Measurements from ENCODE around the gene SULT1C3.

SULT1C3 gene

DNA sequence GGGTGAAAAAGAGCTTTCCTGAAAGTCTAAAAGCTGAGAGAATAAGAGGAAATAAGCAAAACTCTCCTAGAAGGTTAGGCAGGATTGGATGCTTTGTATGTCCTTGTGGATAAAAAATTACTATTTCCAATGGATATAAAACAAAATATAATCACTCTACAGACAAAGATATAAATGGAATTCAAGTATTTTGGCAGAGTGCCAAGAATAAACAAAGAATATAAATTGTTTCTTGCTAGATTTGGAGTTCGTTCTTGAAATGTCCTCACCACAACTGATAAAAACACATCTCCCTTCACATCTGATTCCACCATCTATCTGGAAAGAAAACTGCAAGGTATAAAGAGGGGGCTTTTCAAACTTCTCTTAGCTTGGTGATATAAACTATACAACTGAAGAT lies 13.3 kb downstream of the SULT1C3 start:
- H3K4me2 ChIP-seq (ENCODE audit: low read length): no peak overlapping the region

DNA sequence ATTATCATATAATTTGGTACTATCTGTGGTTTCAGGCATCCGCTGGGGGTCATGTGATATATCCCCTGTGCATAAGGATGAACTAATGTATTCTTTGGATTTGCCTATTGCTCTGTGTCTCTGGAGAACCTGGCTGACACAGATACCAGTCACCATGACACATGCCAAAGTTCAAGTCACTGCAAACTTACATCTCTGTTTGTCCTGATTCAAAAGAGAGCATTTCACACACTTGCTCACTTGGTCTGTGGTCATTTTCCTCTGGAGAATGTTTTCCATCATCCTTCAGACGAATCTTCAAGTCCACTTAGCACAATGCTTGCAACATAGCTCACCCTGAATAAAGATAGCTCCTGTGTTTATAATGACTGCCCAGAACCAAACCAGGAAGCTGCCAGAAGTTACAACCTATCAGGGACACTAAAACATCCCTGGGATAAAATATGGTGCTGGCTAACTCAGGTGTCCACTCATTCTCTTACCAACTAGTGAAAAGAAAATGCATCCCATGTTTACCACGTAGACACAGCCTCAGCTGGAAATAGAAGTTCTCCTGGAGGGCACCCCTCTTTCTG lies 18.1 kb downstream of the SULT1C3 start:
- Histone ChIP-seq H3K79me2 (ENCODE audit: insufficient read depth, low read length) (no peaks in the 10 kb centered on the region), H4K20me1 (ENCODE audit: insufficient read depth, low read length) (no peaks in the 10 kb centered on the region), H3K27ac (ENCODE audit: low read depth, low read length, poor library complexity, severe bottlenecking) (no peak overlapping the region), H3K9me3 (ENCODE audit: low read length) (no peaks in the 10 kb centered on the region), H3F3A (ENCODE audit: insufficient read depth, low read length) (no peaks in the 10 kb centered on the region), H3K27me3 (ENCODE audit: insufficient read depth, low read length) (no peaks in the 10 kb centered on the region; the same call in 1 of the 2 replicates), H3K9ac (ENCODE audit: low read length) (no peak overlapping the region), H2AFZ (ENCODE audit: low read length) (no peak overlapping the region), H3K4me2 (ENCODE audit: low read length) (no peak overlapping the region), H3K9me2 (ENCODE audit: low read depth, low read length) (no peaks in the 10 kb centered on the region), H3K36me3 (ENCODE audit: insufficient read depth, low read length) (no peaks in the 10 kb centered on the region), H3K4me1 (ENCODE audit: insufficient read depth, low read length, severe bottlenecking) (no peaks in the 10 kb centered on the region), H3K4me3 (ENCODE audit: low read depth, low read length, poor library complexity, severe bottlenecking) (no peak overlapping the region)
- no peak for TF ChIP-seq EZH2 (IDR thresholded peaks at IDR 0.05; ENCODE audit: borderline replicate concordance, low read length)
- TF ChIP-seq, protein P1, sequence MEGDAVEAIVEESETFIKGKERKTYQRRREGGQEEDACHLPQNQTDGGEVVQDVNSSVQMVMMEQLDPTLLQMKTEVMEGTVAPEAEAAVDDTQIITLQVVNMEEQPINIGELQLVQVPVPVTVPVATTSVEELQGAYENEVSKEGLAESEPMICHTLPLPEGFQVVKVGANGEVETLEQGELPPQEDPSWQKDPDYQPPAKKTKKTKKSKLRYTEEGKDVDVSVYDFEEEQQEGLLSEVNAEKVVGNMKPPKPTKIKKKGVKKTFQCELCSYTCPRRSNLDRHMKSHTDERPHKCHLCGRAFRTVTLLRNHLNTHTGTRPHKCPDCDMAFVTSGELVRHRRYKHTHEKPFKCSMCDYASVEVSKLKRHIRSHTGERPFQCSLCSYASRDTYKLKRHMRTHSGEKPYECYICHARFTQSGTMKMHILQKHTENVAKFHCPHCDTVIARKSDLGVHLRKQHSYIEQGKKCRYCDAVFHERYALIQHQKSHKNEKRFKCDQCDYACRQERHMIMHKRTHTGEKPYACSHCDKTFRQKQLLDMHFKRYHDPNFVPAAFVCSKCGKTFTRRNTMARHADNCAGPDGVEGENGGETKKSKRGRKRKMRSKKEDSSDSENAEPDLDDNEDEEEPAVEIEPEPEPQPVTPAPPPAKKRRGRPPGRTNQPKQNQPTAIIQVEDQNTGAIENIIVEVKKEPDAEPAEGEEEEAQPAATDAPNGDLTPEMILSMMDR (IDR thresholded peaks at IDR 0.05; ENCODE audit: low read length): no peak

More for the DNA sequence above, 13.3 kb downstream of the SULT1C3 start:
- Histone ChIP-seq H3K27ac (ENCODE audit: low read depth, low read length, poor library complexity, severe bottlenecking) (no peak overlapping the region), H3K9me2 (ENCODE audit: low read depth, low read length) (no peaks in the 10 kb centered on the region), H3K9ac (ENCODE audit: low read length) (no peak overlapping the region), H3K4me1 (ENCODE audit: insufficient read depth, low read length, severe bottlenecking) (no peaks in the 10 kb centered on the region), H3K79me2 (ENCODE audit: insufficient read depth, low read length) (no peaks in the 10 kb centered on the region), H3F3A (ENCODE audit: insufficient read depth, low read length) (no peaks in the 10 kb centered on the region), H3K36me3 (ENCODE audit: insufficient read depth, low read length) (no peaks in the 10 kb centered on the region), H3K9me3 (ENCODE audit: low read length) (no peaks in the 10 kb centered on the region), H3K4me3 (ENCODE audit: low read depth, low read length, poor library complexity, severe bottlenecking) (no peak overlapping the region), H4K20me1 (ENCODE audit: insufficient read depth, low read length) (no peaks in the 10 kb centered on the region), H3K27me3 (ENCODE audit: insufficient read depth, low read length) (no peaks in the 10 kb centered on the region), H2AFZ (ENCODE audit: low read length) (no peak overlapping the region)
- no peak for TF ChIP-seq EZH2 (IDR thresholded peaks at IDR 0.05; ENCODE audit: borderline replicate concordance, low read length)
- TF ChIP-seq, protein P1 (IDR thresholded peaks at IDR 0.05; ENCODE audit: low read length): no peak

DNA sequence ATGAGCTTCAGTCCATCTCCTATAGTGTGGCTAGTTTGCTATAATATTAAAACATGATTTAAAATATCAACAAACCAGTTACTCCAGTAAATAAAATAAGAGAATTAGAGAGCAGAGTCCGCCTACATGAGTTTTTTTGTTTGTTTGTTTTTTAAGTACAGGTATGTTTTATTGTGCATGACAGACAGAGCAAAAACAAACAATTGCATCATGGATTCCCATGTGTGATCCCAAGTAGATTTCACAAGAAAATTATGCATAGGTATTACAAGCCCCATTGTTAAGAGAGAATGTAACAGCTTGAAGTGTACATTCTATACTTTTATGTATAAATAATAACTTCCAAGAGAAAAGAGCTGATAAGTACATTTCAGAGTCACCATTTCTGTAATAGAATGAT lies 21.0 kb downstream of the SULT1C3 start:
- Histone ChIP-seq H3K9me3 (ENCODE audit: low read length) (no peaks in the 10 kb centered on the region), H3K4me2 (ENCODE audit: low read length) (no peak overlapping the region), H3K79me2 (ENCODE audit: insufficient read depth, low read length) (no peaks in the 10 kb centered on the region), H3K9ac (ENCODE audit: low read length) (no peak overlapping the region), H3K4me1 (ENCODE audit: insufficient read depth, low read length, severe bottlenecking) (no peaks in the 10 kb centered on the region), H3K36me3 (ENCODE audit: insufficient read depth, low read length) (no peaks in the 10 kb centered on the region), H3K27me3 (ENCODE audit: insufficient read depth, low read length) (no peaks in the 10 kb centered on the region; the same call in 1 of the 2 replicates), H3K4me3 (ENCODE audit: low read depth, low read length, poor library complexity, severe bottlenecking) (no peak overlapping the region), H2AFZ (ENCODE audit: low read length) (no peak overlapping the region), H3F3A (ENCODE audit: insufficient read depth, low read length) (no peaks in the 10 kb centered on the region), H3K9me2 (ENCODE audit: low read depth, low read length) (no peaks in the 10 kb centered on the region), H3K27ac (ENCODE audit: low read depth, low read length, poor library complexity, severe bottlenecking) (no peak overlapping the region), H4K20me1 (ENCODE audit: insufficient read depth, low read length) (no peaks in the 10 kb centered on the region)
- TF ChIP-seq EZH2 (IDR thresholded peaks at IDR 0.05; ENCODE audit: borderline replicate concordance, low read length): no peak
- TF ChIP-seq, protein P1 (IDR thresholded peaks at IDR 0.05; ENCODE audit: low read length): no peak
